Endodermal cell (in vitro differentiated cells): ENCODE results near the gene TMEM198. TPM values are rescaled to one million over a fixed set of nuclear protein-coding genes. Genes with fewer than 3 reads are reported as not detected.

Source experiments
- DNase-seq: peaks from one replicate; pipeline ENCODE4 v3.0.0-alpha.2; 2017
- H3K27ac ChIP-seq: 2 replicates; pipeline ENCODE4 v1.5.1; 2013; ENCODE audit warnings: mild to moderate bottlenecking, low read depth, low read length, moderate library complexity
- H3K27me3 ChIP-seq: 2 replicates; pipeline ENCODE4 v1.6.1; 2013; ENCODE audit warnings: mild to moderate bottlenecking, low read length, moderate library complexity; ENCODE audit not compliant: insufficient read depth, control insufficient read depth, poor library complexity, severe bottlenecking
- H3K36me3 ChIP-seq: 2 replicates; pipeline ENCODE4 v1.7.0; 2013; ENCODE audit warnings: mild to moderate bottlenecking, low read length, moderate library complexity; ENCODE audit not compliant: control insufficient read depth, insufficient read depth
- H3K4me1 ChIP-seq: one replicate; pipeline ENCODE4 v1.7.0; 2013; ENCODE audit warnings: low read length; ENCODE audit not compliant: control insufficient read depth, insufficient read depth
- H3K4me3 ChIP-seq: 2 replicates; pipeline ENCODE4 v1.5.1; 2013; ENCODE audit warnings: mild to moderate bottlenecking, low read length, moderate library complexity
- H3K9ac ChIP-seq: 2 replicates; pipeline ENCODE4 v1.6.1; 2013; ENCODE audit warnings: mild to moderate bottlenecking, low read length, moderate library complexity; ENCODE audit not compliant: poor library complexity, severe bottlenecking; ENCODE audit errors: extremely low read depth
- H3K9me3 ChIP-seq: 2 replicates; pipeline ENCODE4 v1.6.1; 2013; ENCODE audit warnings: mild to moderate bottlenecking, low read length, moderate library complexity; ENCODE audit not compliant: control insufficient read depth
- H3K27ac Mint-ChIP-seq: 2 replicates; pipeline ENCODE4 v1.8.0; 2020; ENCODE audit warnings: mixed read lengths
- H3K27me3 Mint-ChIP-seq: 2 replicates; pipeline ENCODE4 v1.8.0; 2021; ENCODE audit warnings: mild to moderate bottlenecking, mixed read lengths; ENCODE audit not compliant: insufficient read depth
- H3K36me3 Mint-ChIP-seq: 2 replicates; pipeline ENCODE4 v1.8.0; 2020; ENCODE audit warnings: low read depth, mixed read lengths
- H3K4me1 Mint-ChIP-seq: 2 replicates; pipeline ENCODE4 v1.8.0; 2020; ENCODE audit warnings: mixed read lengths
- H3K4me3 Mint-ChIP-seq: 2 replicates; pipeline ENCODE4 v1.8.0; 2020; ENCODE audit warnings: mild to moderate bottlenecking, moderate library complexity, mixed read lengths
- H3K9me3 Mint-ChIP-seq: 2 replicates; pipeline ENCODE4 v1.8.0; 2020; ENCODE audit warnings: mild to moderate bottlenecking, mixed read lengths
- WGBS, 2 experiments: methylation state at CpG; one replicate each; pipeline versions ENCODE4 v1.1.5 to v1.1.7; 2013; ENCODE audit warnings: missing lambda C conversion rate in 2 of 2, mixed read lengths in 1 of 2; ENCODE audit not compliant: insufficient coverage in 1 of 2, insufficient read length in 1 of 2; 5-methylcytosine and 5-hydroxymethylcytosine counted together
- total RNA-seq, 2 donors: library from RNA; stranded (reverse); fragmentation: NEBNext Ultra II Directional in 1 of 2; extraction: Animal tissue kit (Norgen Biotek cat#: 25700) in 1 of 2; gene quantifications; 2 replicates in 1 of 2; 3 replicates in 1 of 2; pipeline ENCODE4 v1.2.1, GENCODE V29; 2021
- TF ChIP-seq, protein P1 (sequence below): fragments of 200-600 bp; sonication (generic); conservative IDR thresholded peaks from 2 replicates; pipeline ENCODE4 v1.5.0; 2021; ENCODE audit warnings: antibody characterized with exemption, mild to moderate bottlenecking

TMEM198 gene
- total RNA-seq, 2 donors from 2014 or later = 2.6 to 3.9 TPM

DNA sequence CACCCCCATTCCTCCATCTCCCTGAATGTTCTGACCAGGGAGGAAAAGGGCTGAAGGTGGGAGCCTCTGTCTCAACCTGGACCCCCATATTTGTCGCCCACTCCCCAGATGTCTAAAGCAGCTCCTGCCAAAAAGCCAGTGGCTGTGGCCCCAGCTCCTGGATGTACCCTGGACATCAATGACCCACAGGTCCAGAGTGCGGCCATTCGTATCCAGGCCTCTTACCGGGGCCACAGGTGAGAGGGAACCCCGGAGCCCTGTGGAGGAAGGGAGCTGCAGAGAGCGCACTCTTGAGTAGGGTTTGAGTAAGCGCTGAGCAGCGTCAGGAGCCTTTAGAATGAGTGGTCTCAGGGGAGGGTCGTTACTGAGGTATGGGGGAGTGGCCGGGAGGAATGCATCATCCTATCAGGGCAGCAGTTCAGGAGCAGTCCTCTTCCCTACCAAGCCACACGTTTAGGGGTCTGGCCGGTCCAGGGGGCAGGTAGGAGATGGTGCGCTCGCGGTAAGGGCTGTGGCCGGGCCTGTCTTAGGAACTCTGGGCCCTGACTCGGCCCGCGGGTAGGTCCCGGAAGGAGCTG is 47.5 kb upstream of the TMEM198 start:
- H3K4me3 Mint-ChIP-seq = peak overlapping the region; percentile 80
- TF ChIP-seq, protein P1, sequence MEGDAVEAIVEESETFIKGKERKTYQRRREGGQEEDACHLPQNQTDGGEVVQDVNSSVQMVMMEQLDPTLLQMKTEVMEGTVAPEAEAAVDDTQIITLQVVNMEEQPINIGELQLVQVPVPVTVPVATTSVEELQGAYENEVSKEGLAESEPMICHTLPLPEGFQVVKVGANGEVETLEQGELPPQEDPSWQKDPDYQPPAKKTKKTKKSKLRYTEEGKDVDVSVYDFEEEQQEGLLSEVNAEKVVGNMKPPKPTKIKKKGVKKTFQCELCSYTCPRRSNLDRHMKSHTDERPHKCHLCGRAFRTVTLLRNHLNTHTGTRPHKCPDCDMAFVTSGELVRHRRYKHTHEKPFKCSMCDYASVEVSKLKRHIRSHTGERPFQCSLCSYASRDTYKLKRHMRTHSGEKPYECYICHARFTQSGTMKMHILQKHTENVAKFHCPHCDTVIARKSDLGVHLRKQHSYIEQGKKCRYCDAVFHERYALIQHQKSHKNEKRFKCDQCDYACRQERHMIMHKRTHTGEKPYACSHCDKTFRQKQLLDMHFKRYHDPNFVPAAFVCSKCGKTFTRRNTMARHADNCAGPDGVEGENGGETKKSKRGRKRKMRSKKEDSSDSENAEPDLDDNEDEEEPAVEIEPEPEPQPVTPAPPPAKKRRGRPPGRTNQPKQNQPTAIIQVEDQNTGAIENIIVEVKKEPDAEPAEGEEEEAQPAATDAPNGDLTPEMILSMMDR = no peak
- H3K36me3 Mint-ChIP-seq = no peaks in the 10 kb centered on the region
- peaks cover 23% of the 10 kb centered on the region for H3K4me1 Mint-ChIP-seq
- Histone ChIP-seq H3K4me3 (no peak overlapping the region), H3K27me3 (peaks cover 56% of the 10 kb centered on the region), H3K9ac (no peak overlapping the region), H3K4me1 (peaks cover 9% of the 10 kb centered on the region), H3K9me3 (no peaks in the 10 kb centered on the region), H3K36me3 (no peaks in the 10 kb centered on the region), H3K27ac (no peak overlapping the region)
- DNase-seq = no peak
- 29 to 34% methylated on average over 12 to 20 of the region's 20 CpGs for WGBS, 2 experiments
- peaks cover 69% of the 10 kb centered on the region for H3K27me3 Mint-ChIP-seq
- no peaks in the 10 kb centered on the region for H3K9me3 Mint-ChIP-seq
- H3K27ac Mint-ChIP-seq = no peak overlapping the region

DNA sequence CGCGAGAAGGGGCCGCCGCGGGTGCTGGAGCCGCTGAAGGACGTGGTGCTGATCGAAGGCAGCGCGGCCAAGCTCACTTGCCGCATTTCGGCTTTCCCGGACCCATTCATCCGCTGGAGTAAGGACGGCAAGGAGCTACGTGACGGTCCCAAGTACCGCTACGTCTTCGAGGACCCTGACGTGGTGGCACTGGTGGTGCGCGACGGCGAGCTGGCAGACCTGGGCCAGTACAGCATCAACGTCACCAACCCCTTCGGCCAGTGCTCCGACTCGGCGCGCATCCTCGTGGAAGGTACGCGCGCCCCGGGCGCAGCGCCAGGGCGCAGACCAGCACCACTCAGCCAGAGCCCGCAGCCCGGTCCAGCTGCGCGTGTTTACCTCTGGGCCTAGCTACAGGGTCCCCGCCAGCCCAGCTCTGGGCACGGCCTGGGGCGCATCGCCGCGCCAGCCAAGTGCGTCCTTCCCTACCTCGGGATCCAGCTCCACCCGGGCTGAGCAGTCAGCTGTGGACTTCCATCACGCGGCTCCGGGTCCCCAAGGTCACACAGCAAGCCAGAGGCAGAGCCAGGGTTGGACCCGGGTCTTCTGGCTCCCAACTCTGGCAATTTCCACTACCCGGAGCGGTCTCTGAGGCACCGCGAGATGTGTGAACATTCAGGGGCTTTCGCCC is 46.9 kb upstream of the TMEM198 start:
- no peaks in the 10 kb centered on the region for H3K9me3 ChIP-seq
- no peaks in the 10 kb centered on the region for H3K9me3 Mint-ChIP-seq
- no peaks in the 10 kb centered on the region for H3K36me3 Mint-ChIP-seq
- H3K36me3 ChIP-seq = no peaks in the 10 kb centered on the region
- H3K4me3 Mint-ChIP-seq = peak overlapping the region; percentile 80
- DNase-seq = peak; percentile 77
- no peak overlapping the region for H3K9ac ChIP-seq
- peak overlapping the region; percentile 98 for H3K4me3 ChIP-seq
- WGBS, 2 experiments = 15 to 21% methylated on average over 55 to 61 of the region's 61 CpGs
- peaks cover 65% of the 10 kb centered on the region for H3K27me3 Mint-ChIP-seq
- H3K4me1 ChIP-seq = peaks cover 9% of the 10 kb centered on the region
- H3K27me3 ChIP-seq = peaks cover 56% of the 10 kb centered on the region
- H3K4me1 Mint-ChIP-seq = peaks cover 23% of the 10 kb centered on the region
- TF ChIP-seq, protein P1 = no peak
- H3K27ac Mint-ChIP-seq = no peak overlapping the region
- H3K27ac ChIP-seq = no peak overlapping the region

DNA sequence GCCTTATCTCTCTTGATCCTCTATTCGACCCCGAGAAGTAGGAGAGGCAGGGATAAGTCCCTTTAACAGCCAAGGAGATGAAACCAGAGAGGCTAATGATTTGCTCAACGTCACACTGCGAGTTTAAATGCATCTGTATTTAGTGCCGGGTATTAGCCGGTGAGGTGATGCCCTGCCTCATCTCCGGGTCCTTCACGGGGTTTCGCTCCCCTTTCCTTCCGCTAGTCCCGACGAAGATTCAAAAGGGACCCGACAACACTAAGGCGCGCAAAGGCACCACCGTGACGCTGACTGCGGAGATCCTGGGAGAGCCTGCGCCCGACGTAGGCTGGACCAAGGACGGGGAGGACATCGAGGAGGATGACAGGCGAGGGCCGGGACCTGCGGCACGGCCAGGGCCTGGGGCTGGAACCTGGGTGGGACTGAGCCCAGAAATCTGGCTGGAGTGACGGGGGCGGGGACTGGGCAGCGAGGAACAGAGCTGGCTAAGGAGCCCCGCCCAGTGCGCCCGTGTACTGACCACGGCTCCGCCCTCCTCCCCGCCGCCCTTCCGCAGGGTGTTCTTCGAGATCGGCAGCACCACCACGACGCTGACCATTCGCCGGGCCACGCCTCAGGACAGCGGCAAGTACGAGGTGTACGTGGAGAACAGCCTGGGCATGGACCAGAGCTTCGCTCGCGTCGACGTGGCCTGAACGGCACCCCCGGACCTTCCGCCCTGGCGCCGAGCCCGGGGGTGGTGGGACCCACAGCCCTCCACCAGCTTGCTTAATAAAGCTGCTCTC is 46.1 kb upstream of the TMEM198 start:
- Mint-ChIP-seq H3K4me1 (peaks cover 23% of the 10 kb centered on the region), H3K4me3 (peak overlapping the region; percentile 80), H3K36me3 (peaks cover 4% of the 10 kb centered on the region), H3K27me3 (peaks cover 59% of the 10 kb centered on the region), H3K9me3 (no peaks in the 10 kb centered on the region), H3K27ac (peak overlapping the region; percentile 85)
- no peaks in the 10 kb centered on the region for H3K9me3 ChIP-seq
- peak overlapping the region; percentile 98 for H3K4me3 ChIP-seq
- no peaks in the 10 kb centered on the region for H3K36me3 ChIP-seq
- WGBS, 2 experiments = 5 to 7% methylated on average over 21 to 59 of the region's 59 CpGs
- H3K27me3 ChIP-seq = peaks cover 56% of the 10 kb centered on the region
- TF ChIP-seq, protein P1 = no peak
- peaks cover 9% of the 10 kb centered on the region for H3K4me1 ChIP-seq
- DNase-seq = peak; percentile 84
- no peak overlapping the region for H3K27ac ChIP-seq
- H3K9ac ChIP-seq = no peak overlapping the region
